GM18519 (cell line): ENCODE measurements around the gene ACKR1.

Experiments used
- ATAC-seq: cut with Tn5 transposase; IDR thresholded peaks from one replicate; pipeline ENCODE4 v1.9.1; 2021; ENCODE audit warnings: mild to moderate bottlenecking, moderate library complexity; ENCODE audit not compliant: unreplicated experiment, low FRiP score

Gene ACKR1

GRCh38 chr1:159204161-159205141, at the start of gene ACKR1:
ACKR1 (plus strand) TSS chr1:159204875; CDS start chr1:159204960, 85 bp downstream.
- no peak for ATAC-seq

- peak; percentile 88 for ATAC-seq
Observed at GRCh38 chr1:159161001-159161718, 43.5 kb upstream of the ACKR1 start.

GRCh38 chr1:159161719-159162026, 43.0 kb upstream of the ACKR1 start:
- no peak for ATAC-seq

- ATAC-seq = no peak
Observed at GRCh38 chr1:159162516-159163265, 42.0 kb upstream of the ACKR1 start.

- no peak for ATAC-seq
Observed at GRCh38 chr1:159163614-159164228, 41.0 kb upstream of the ACKR1 start.

GRCh38 chr1:159168043-159168442, 36.6 kb upstream of the ACKR1 start:
- ATAC-seq = no peak

- ATAC-seq = no peak
Observed at GRCh38 chr1:159170639-159171038, 34.0 kb upstream of the ACKR1 start.

GRCh38 chr1:159171254-159171687, 33.4 kb upstream of the ACKR1 start, which contains the start of gene CADM3:
CADM3 (plus strand) TSS chr1:159171615; CDS start chr1:159171766, 151 bp downstream.
- no peak for ATAC-seq

- ATAC-seq = no peak
Observed at GRCh38 chr1:159171688-159172501, 32.8 kb upstream of the ACKR1 start.

- no peak for ATAC-seq
Observed at GRCh38 chr1:159172614-159173291, 31.9 kb upstream of the ACKR1 start.

GRCh38 chr1:159173320-159173719, 31.4 kb upstream of the ACKR1 start:
- no peak for ATAC-seq

- no peak for ATAC-seq
Observed at GRCh38 chr1:159175571-159175970, 29.1 kb upstream of the ACKR1 start.

GRCh38 chr1:159177272-159177907, 27.3 kb upstream of the ACKR1 start:
- no peak for ATAC-seq

GRCh38 chr1:159179906-159180305, 24.8 kb upstream of the ACKR1 start:
- no peak for ATAC-seq

GRCh38 chr1:159180516-159180915, 24.2 kb upstream of the ACKR1 start:
- no peak for ATAC-seq

- no peak for ATAC-seq
Observed at GRCh38 chr1:159181328-159182024, 23.2 kb upstream of the ACKR1 start.

GRCh38 chr1:159184201-159184600, 20.5 kb upstream of the ACKR1 start:
- no peak for ATAC-seq

GRCh38 chr1:159185121-159185520, 19.6 kb upstream of the ACKR1 start:
- ATAC-seq = no peak
